Stimulated activated CD8-positive, alpha-beta memory T cell treated with anti-CD3 and anti-CD28 coated beads, Interleukin-7, amount 100 ng/mL, for 48 hours (primary cell): ENCODE data around the gene ATP2B1.

ENCODE experiments used
- DNase-seq, 2 donors: peaks; one replicate each; pipeline ENCODE4 v3.0.0-alpha.2; 2020; ENCODE audit warnings: low read depth in 1 of 2; ENCODE audit errors: extremely low read depth in 1 of 2

The ATP2B1 gene

GRCh38 chr12:89597770-89598169 is 110.9 kb downstream of the ATP2B1 start:
- no peak for DNase-seq

- no peak for DNase-seq
Measured at GRCh38 chr12:89597210-89597609, 111.4 kb downstream of the ATP2B1 start.

- no peak for DNase-seq
Measured at GRCh38 chr12:89593873-89594272, 114.8 kb downstream of the ATP2B1 start.

GRCh38 chr12:89593233-89593632 is 115.4 kb downstream of the ATP2B1 start:
- DNase-seq, result no peak

- no peak for DNase-seq
Measured at GRCh38 chr12:89589753-89590152, 118.9 kb downstream of the ATP2B1 start.

GRCh38 chr12:89578499-89578898 is 130.1 kb downstream of the ATP2B1 start:
- DNase-seq, result no peak

GRCh38 chr12:89576572-89577220 is 131.9 kb downstream of the ATP2B1 start:
- no peak for DNase-seq

- DNase-seq, result no peak
Measured at GRCh38 chr12:89575374-89575773, 133.3 kb downstream of the ATP2B1 start.

- no peak for DNase-seq
Measured at GRCh38 chr12:89574736-89575208, 133.9 kb downstream of the ATP2B1 start.

GRCh38 chr12:89573051-89573810 is 135.4 kb downstream of the ATP2B1 start:
- no peak for DNase-seq

- DNase-seq, result no peak
Measured at GRCh38 chr12:89571491-89572195, 137.0 kb downstream of the ATP2B1 start.

- DNase-seq, result no peak
Measured at GRCh38 chr12:89568484-89568883, 140.2 kb downstream of the ATP2B1 start.

- DNase-seq, result no peak
Measured at GRCh38 chr12:89567691-89568239, 140.9 kb downstream of the ATP2B1 start.

GRCh38 chr12:89566615-89567014 is 142.0 kb downstream of the ATP2B1 start:
- no peak for DNase-seq

GRCh38 chr12:89565002-89565401 is 143.6 kb downstream of the ATP2B1 start:
- no peak for DNase-seq

GRCh38 chr12:89559753-89560152 is 148.9 kb downstream of the ATP2B1 start:
- no peak for DNase-seq

- no peak for DNase-seq
Measured at GRCh38 chr12:89556976-89557375, 151.7 kb downstream of the ATP2B1 start.

- no peak for DNase-seq
Measured at GRCh38 chr12:89552376-89552775, 156.3 kb downstream of the ATP2B1 start.

GRCh38 chr12:89551747-89552146 is 156.9 kb downstream of the ATP2B1 start:
- no peak for DNase-seq

GRCh38 chr12:89547101-89547500 is 161.5 kb downstream of the ATP2B1 start:
- no peak for DNase-seq

- no peak for DNase-seq
Measured at GRCh38 chr12:89546151-89546550, 162.5 kb downstream of the ATP2B1 start.
